Spleen (tissue), 7 donors: Measurements from ENCODE around the gene APP.

ENCODE experiments used
- POLR2AphosphoS5 ChIP-seq, 3 donors: sonication (generic); formaldehyde crosslinking; IDR thresholded peaks; one replicate each; pipeline ENCODE4 v1.5.1; 2017; ENCODE audit warnings: antibody characterized with exemption in 3 of 3
- TF ChIP-seq, protein P1 (sequence below), 11 experiments: fragments of 200-600 bp in 7 of 11; fragments of 450-650 bp in 4 of 11; sonication (generic) in 4 of 11; IDR thresholded peaks in 8 of 11; conservative IDR thresholded peaks in 3 of 11; 1 replicate in 7 of 11; 2 replicates in 4 of 11; pipeline versions ENCODE4 v1.4.0 to v1.8.0; 2016 to 2021; ENCODE audit warnings: antibody characterized with exemption in 11 of 11, inconsistent platforms in 4 of 11, mild to moderate bottlenecking in 1 of 11
- donor health status: DM: no; HTN: no; CAD: no; lungs with moderate emphysema.
- donor health status: DM: no; HTN: no; CAD: no.
- donor health status: DM: no; HTN: no; CAD: no.

DNA sequence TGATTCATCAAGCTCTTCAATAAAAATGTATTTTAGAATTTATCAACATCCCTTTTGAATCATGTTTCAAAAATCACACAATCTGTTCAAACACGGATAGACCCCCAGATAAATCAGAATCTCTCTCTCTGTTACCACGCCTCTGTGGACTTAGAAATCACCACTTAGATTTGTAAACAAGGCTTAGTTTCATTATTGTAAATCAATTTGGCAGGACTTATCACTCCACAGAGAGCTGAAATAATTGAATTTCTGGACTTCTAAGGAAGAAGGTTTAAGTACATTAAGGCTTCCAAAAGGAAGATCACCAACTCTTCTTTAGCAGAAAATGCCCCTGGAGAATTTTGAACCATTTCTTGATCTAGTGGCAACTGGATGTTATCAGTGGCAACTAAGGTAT is 100.4 kb downstream of the APP start:
- TF ChIP-seq, protein P1, sequence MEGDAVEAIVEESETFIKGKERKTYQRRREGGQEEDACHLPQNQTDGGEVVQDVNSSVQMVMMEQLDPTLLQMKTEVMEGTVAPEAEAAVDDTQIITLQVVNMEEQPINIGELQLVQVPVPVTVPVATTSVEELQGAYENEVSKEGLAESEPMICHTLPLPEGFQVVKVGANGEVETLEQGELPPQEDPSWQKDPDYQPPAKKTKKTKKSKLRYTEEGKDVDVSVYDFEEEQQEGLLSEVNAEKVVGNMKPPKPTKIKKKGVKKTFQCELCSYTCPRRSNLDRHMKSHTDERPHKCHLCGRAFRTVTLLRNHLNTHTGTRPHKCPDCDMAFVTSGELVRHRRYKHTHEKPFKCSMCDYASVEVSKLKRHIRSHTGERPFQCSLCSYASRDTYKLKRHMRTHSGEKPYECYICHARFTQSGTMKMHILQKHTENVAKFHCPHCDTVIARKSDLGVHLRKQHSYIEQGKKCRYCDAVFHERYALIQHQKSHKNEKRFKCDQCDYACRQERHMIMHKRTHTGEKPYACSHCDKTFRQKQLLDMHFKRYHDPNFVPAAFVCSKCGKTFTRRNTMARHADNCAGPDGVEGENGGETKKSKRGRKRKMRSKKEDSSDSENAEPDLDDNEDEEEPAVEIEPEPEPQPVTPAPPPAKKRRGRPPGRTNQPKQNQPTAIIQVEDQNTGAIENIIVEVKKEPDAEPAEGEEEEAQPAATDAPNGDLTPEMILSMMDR (IDR thresholded peaks at IDR 0.05 in 8 of 11, conservative IDR thresholded peaks at IDR 0.05 in 3 of 11) = no peak
- no peak for TF ChIP-seq POLR2AphosphoS5 (IDR thresholded peaks at IDR 0.05)
